ENCODE results near the gene HLA-DPA1. TPM values are rescaled to one million over a fixed set of nuclear protein-coding genes. Genes with fewer than 3 reads are reported as not detected.

Gene HLA-DPA1
- total RNA-seq, 2 donors from 2014 or later: 141 to 148 TPM

GRCh38 chr6:33061987-33062386, 11.5 kb downstream of the HLA-DPA1 start:
- Histone ChIP-seq H3K4me3 (no peak overlapping the region), H3K9me3 (no peaks in the 10 kb centered on the region), H3K27ac (no peak overlapping the region), H3K4me1 (ENCODE audit: control insufficient read depth in 1 of 2, low read depth in 2 of 2) (no peaks in the 10 kb centered on the region), H3K36me3 (no peaks in the 10 kb centered on the region), H3K27me3 (replicated peaks; ENCODE audit: insufficient read depth) (no peaks in the 10 kb centered on the region)
- ATAC-seq (ENCODE audit: insufficient number of reproducible peaks, low FRiP score, low read depth) (no peak), DNase-seq (ENCODE audit: low spot score) (no peak)
- no peak for TF ChIP-seq CTCF (IDR thresholded peaks at IDR 0.05)

DNA sequence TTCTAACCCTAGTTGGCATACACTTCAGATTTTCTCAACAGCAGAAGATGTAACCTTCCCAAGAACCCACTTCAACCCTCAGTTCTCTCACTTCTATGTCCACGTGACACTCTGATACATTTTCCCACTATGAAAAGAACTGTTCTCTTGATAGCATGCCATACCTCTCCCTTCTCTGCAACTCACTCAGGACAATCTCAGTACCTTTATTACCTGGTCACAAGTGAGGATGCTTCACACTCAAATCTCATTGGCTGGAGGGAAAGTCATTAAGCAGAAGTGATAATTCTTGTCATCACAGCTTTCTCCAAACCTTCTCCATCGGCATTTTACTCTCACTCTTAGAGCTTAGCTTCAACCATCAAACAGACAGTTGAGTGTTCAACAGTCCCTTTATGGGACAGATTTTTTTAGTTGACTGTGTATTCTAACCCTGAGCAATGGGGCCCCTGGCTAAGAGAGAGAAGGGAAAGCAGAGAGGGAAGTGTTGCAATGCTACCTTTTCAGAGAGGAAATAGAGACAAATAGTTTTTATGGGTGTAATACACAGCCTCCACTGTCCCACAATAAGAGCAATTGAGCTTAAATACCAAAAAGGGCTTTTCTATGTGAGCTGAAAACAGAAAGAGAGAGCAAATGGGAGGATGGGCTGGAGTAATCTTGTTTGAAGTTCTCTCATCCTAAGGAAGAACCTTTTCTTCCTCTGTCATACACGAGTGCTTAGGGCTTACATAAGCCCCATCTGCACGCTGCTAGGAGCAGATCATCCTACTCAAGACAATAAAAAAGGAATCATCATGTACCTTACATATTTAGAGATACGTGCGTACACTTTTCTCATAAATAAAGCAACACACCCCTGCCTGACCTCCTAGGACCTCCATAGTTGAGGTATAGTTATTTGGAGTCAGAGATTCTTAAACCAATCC, 16.0 kb downstream of the HLA-DPA1 start:
- no peak overlapping the region for H3K27ac ChIP-seq
- no peak overlapping the region for H3K4me3 ChIP-seq
- DNase-seq (ENCODE audit: low spot score) (no peak), ATAC-seq (ENCODE audit: insufficient number of reproducible peaks, low FRiP score, low read depth) (no peak)
- H3K36me3 ChIP-seq: no peaks in the 10 kb centered on the region
- no peaks in the 10 kb centered on the region for H3K4me1 ChIP-seq (ENCODE audit: control insufficient read depth in 1 of 2, low read depth in 2 of 2)
- no peak for TF ChIP-seq CTCF (IDR thresholded peaks at IDR 0.05)
- H3K9me3 ChIP-seq: no peaks in the 10 kb centered on the region
- H3K27me3 ChIP-seq (replicated peaks; ENCODE audit: insufficient read depth): no peaks in the 10 kb centered on the region

DNA sequence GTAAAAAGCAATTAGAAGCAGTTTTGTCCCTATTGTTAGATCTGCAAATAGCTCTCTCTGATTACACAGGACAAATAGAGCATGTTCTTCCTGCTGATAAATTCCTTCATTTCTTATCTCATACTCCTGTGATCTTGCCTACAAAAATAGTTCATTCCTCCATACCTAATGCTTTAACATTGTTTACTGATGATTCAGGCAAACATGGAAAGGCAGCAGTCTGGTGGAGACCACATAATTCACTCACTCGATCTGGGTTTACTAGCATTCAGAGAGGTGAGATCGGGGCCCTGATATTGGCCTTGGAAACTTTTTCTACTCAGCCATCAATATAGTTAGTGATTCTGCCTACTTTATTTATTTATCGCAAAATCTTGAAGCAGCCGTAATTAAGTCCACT, 20.2 kb downstream of the HLA-DPA1 start:
- no peak for DNase-seq (ENCODE audit: low spot score)
- H3K36me3 ChIP-seq: no peaks in the 10 kb centered on the region
- H3K4me1 ChIP-seq (ENCODE audit: control insufficient read depth in 1 of 2, low read depth in 2 of 2): no peaks in the 10 kb centered on the region
- H3K9me3 ChIP-seq: no peaks in the 10 kb centered on the region
- no peak overlapping the region for H3K4me3 ChIP-seq
- TF ChIP-seq CTCF (IDR thresholded peaks at IDR 0.05): no peak
- no peak for ATAC-seq (ENCODE audit: insufficient number of reproducible peaks, low FRiP score, low read depth)
- H3K27ac ChIP-seq: no peak overlapping the region
- no peaks in the 10 kb centered on the region for H3K27me3 ChIP-seq (replicated peaks; ENCODE audit: insufficient read depth)

DNA sequence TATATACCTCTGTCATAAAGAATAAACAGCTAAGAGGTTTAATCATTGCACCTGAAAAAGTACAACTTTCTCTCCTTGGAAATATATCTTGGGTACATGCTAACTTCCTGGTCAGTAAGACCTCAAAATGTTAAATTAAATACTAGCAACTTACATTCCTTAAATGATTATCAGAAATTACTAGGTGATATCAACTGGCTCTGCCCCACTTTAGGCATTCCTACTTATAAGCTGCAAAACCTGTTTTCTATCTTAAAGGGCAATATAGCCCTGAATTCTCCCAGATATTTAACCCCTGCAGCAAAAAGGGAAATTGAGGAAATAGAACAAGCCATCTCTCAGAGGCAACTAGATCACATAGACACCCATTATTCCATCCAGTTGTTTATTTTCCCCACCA, 20.8 kb downstream of the HLA-DPA1 start:
- Histone ChIP-seq H3K27ac (no peak overlapping the region), H3K4me1 (ENCODE audit: control insufficient read depth in 1 of 2, low read depth in 2 of 2) (no peaks in the 10 kb centered on the region), H3K9me3 (no peaks in the 10 kb centered on the region), H3K27me3 (replicated peaks; ENCODE audit: insufficient read depth) (no peaks in the 10 kb centered on the region), H3K36me3 (no peaks in the 10 kb centered on the region), H3K4me3 (no peak overlapping the region)
- ATAC-seq (ENCODE audit: insufficient number of reproducible peaks, low FRiP score, low read depth) (no peak), DNase-seq (ENCODE audit: low spot score) (no peak)
- no peak for TF ChIP-seq CTCF (IDR thresholded peaks at IDR 0.05)

GRCh38 chr6:33050014-33050810, 23.2 kb downstream of the HLA-DPA1 start:
- H3K27me3 ChIP-seq (replicated peaks; ENCODE audit: insufficient read depth): no peaks in the 10 kb centered on the region
- H3K9me3 ChIP-seq: no peaks in the 10 kb centered on the region
- DNase-seq (ENCODE audit: low spot score) (no peak), ATAC-seq (ENCODE audit: insufficient number of reproducible peaks, low FRiP score, low read depth) (no peak)
- H3K4me1 ChIP-seq (ENCODE audit: control insufficient read depth in 1 of 2, low read depth in 2 of 2): no peaks in the 10 kb centered on the region
- TF ChIP-seq CTCF (IDR thresholded peaks at IDR 0.05): no peak
- H3K4me3 ChIP-seq: no peak overlapping the region
- H3K27ac ChIP-seq: no peak overlapping the region
- no peaks in the 10 kb centered on the region for H3K36me3 ChIP-seq
